H1 (cell line): ENCODE measurements around the gene IPO9.

Experiments
- CTCF ChIP-seq, 3 experiments: IDR thresholded peaks; 1 replicate in 2 of 3; 2 replicates in 1 of 3; pipeline versions ENCODE4 v1.5.1 to v1.6.1; 2011; ENCODE audit warnings: low read length in 3 of 3, mild to moderate bottlenecking in 3 of 3, inconsistent platforms in 2 of 3, low read depth in 1 of 3, moderate library complexity in 1 of 3; ENCODE audit not compliant: insufficient read depth in 1 of 3; ENCODE audit errors: control extremely low read depth in 1 of 3
- EGR1 ChIP-seq: IDR thresholded peaks from 2 replicates; pipeline ENCODE4 v1.6.1; 2011; ENCODE audit warnings: low read depth, low read length, borderline replicate concordance
- EZH2 ChIP-seq: fragments of 200-600 bp; sonication (generic); IDR thresholded peaks from 2 replicates; pipeline ENCODE4 v1.7.1; 2012; ENCODE audit warnings: low read depth, mild to moderate bottlenecking, moderate library complexity, low read length, inconsistent platforms; ENCODE audit not compliant: severe bottlenecking
- JUN ChIP-seq: IDR thresholded peaks from 2 replicates; pipeline ENCODE4 v1.6.1; 2011; ENCODE audit warnings: low read depth, mild to moderate bottlenecking, improper control_type of control experiment, low read length
- POLR2A ChIP-seq, 2 experiments: IDR thresholded peaks; 1 replicate in 1 of 2; 2 replicates in 1 of 2; pipeline ENCODE4 v1.6.1; 2011; ENCODE audit warnings: low read depth in 2 of 2, low read length in 2 of 2, mild to moderate bottlenecking in 2 of 2; ENCODE audit errors: control extremely low read depth in 1 of 2
- POLR2AphosphoS5 ChIP-seq: IDR thresholded peaks from 2 replicates; pipeline ENCODE4 v1.6.1; 2011; ENCODE audit warnings: low read depth, low read length
- SIX5 ChIP-seq: IDR thresholded peaks from 2 replicates; pipeline ENCODE4 v1.6.1; 2011; ENCODE audit warnings: mild to moderate bottlenecking, low read depth, low read length

GRCh38 chr1:201902198-201902597 lies 73.2 kb downstream of the IPO9 start:
- TF ChIP-seq SIX5: no peak
- TF ChIP-seq JUN: no peak
- no peak for TF ChIP-seq CTCF (IDR thresholded peaks at IDR 0.05; ENCODE audit: control extremely low read depth in 1 of 3, insufficient read depth in 1 of 3, low read depth in 1 of 3, low read length in 3 of 3)
- no peak for TF ChIP-seq EGR1
- no peak for TF ChIP-seq POLR2AphosphoS5
- TF ChIP-seq POLR2A (IDR thresholded peaks at IDR 0.05; ENCODE audit: control extremely low read depth in 1 of 2, low read depth in 2 of 2, low read length in 2 of 2): no peak
- TF ChIP-seq EZH2: no peak
